GM12873 (cell line): Measurements from ENCODE around the gene PLA2R1.

Experiments used
- TF ChIP-seq, protein P1 (sequence below): IDR thresholded peaks from 2 replicates; pipeline ENCODE4 v1.5.1; 2012; ENCODE audit warnings: low read depth, mild to moderate bottlenecking, moderate library complexity, low read length, control low read depth; ENCODE audit not compliant: insufficient read depth; ENCODE audit errors: missing control alignments

PLA2R1 gene

DNA sequence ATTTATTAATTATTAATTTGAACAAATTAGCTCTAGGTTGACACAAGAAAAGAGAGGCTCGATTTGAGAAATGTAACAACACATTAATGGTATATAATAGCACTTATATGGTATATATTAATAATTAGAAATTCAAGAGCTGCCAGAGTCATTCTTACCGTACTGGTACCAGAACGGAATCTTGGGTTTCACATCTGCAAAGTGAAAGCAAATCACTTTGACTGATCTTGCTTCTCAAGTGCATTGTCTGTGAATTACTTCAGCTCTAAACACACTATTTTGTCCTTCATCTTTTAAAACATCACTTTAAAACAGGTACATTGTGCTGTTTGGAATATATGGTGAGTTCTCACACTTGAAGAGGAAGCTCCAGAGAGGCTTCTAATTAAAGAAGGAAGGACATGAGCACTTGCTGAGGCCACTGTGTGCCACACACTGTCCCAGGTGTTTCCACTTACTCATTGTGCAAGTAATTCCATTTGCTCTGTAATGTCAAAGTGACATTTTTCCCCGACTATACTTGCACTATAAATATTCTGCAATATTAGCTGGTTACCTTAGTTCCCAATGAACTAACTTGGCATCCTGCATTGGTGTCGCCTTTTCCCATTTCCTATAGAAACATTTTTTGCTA lies 85.8 kb downstream of the PLA2R1 start:
- TF ChIP-seq, protein P1, sequence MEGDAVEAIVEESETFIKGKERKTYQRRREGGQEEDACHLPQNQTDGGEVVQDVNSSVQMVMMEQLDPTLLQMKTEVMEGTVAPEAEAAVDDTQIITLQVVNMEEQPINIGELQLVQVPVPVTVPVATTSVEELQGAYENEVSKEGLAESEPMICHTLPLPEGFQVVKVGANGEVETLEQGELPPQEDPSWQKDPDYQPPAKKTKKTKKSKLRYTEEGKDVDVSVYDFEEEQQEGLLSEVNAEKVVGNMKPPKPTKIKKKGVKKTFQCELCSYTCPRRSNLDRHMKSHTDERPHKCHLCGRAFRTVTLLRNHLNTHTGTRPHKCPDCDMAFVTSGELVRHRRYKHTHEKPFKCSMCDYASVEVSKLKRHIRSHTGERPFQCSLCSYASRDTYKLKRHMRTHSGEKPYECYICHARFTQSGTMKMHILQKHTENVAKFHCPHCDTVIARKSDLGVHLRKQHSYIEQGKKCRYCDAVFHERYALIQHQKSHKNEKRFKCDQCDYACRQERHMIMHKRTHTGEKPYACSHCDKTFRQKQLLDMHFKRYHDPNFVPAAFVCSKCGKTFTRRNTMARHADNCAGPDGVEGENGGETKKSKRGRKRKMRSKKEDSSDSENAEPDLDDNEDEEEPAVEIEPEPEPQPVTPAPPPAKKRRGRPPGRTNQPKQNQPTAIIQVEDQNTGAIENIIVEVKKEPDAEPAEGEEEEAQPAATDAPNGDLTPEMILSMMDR: no peak

DNA sequence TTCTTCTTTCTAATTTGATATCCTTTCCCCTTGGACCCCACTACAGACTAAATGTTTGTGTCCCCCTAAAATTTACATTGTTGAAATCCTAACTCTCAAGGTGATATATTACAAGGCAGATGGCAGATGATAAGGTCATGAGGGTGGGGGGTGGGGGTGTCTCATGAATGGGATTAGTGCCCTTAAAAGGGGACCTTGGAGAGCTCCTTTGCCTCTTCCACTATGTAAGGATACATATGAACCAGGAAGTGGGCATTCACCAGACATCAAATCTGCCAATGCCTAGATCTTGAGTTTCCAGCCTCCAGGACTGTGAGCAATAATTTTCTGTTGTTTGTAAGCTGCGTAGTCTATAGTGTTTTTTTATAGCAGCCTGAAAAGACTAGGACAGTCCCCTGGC lies 89.1 kb downstream of the PLA2R1 start:
- TF ChIP-seq, protein P1: no peak

DNA sequence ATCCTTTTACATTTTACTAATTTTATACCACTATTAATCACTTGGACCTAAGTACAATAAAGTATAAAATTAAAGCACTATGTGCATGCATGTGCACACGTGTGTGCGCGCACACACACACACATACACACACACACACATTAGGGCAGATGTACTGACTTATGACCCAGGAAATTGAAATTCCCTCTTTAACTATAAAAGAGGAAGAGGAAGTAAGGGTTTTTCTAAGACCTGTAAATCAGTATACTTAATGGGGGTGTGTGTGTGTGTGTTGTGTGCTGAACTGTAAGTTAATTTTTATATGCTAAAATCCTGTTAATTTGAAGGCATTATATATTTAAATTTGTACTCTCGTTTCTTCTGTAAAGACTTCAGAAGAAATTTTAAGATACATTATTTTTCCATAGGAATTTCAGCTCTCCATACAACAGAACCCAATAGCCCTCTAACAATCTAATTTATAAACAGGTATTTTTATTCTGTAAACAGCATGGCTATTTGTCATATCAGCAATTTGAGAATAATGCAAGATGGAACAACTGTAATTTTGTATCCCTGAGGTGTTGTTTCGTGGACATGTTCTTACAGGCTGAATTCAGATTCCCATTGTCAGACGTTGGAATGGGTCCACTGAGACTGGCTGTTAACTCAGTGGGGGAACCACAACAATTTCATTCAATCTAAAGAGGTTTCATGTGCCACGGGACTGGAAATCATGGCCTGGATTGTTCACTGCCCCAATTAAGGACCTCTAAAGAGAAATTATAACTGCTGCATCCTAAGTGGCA lies 90.9 kb downstream of the PLA2R1 start:
- TF ChIP-seq, protein P1: no peak

DNA sequence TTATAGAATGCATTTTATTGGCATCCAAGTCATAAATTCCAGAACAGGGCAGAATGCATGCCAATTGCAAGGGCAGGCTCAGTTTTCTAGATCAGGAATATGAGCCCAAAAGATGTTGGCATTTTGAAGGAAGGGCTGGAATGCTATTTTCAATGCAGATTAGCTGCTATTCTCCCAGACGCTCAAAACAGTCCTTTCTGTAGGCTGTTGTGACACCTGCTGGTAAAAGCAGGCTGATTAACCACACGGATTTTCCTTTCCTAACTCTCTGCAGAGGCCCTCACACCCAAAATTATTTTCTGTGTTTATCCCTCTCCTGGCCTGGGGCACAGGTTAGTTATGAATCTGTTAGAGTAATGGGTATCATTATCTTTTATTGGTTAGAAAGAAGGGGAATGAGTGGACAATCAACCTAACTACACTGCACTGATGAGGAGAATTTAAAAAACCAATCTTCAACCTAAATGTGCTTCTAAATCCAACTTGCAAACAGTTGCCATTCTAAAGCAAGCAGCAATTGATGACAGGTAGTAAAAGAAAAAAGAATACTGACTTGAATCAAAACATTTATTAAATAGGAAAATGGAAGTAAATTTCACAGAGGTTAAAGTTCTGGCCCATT lies 94.0 kb downstream of the PLA2R1 start:
- TF ChIP-seq, protein P1: peak; percentile 69

DNA sequence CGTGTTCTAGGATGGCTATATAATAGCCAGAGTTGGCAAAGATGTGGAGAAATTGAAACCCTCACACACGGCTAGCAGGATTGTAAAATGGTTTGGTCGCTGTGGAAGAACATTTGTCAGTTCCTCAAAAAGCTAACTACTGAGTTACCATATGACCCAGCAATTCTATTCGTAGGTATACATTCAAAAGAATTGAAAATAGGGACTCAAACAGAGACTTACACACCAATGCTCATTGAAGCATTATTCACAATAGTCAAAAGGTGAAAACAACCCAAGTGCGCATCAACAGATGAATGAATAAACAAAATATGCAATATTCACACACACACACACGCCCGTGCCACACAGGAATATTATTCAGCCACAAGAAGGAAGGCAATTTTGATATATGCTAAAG lies 98.7 kb downstream of the PLA2R1 start:
- TF ChIP-seq, protein P1: no peak

DNA sequence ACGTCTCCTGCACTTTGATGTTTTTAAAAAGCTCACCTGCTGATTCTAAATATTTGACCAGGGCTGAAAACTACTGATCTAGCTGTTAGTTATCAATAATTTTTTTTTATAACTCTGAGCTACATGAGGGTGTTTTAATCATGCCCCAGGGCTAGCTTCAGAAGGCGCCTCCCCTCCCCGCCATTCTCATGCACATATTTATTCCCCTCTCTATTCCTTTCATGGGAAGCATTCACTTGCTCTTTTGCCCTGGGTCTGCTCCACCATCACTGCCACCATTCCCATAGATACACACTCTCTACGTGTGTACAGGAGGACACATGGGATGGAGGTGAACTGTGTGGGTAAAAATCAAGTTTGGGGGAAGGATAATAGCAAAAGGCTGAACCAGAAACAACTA lies 101.0 kb downstream of the PLA2R1 start:
- TF ChIP-seq, protein P1: no peak

DNA sequence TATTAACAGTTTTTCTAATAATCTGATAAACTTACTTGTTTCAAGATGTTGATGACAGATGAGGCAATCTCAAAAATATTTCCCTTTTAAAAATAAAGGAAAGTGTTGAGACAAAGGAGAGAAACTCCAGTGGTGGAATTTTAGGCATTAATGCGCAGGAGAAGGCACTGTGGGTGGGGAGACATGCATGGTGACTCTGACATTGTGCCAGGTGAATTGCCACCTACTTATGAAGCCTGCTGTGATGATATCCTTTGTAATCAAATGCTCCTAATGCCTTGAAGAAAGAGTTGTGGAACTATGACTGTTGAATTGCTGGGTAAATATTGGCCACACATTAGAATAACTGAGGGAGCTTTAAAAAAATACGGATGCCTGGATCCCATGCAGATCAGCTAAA lies 101.4 kb downstream of the PLA2R1 start:
- TF ChIP-seq, protein P1: no peak
